Measurements from ENCODE around the gene ZKSCAN1. TPM values are rescaled to one million over a fixed set of nuclear protein-coding genes. Genes with fewer than 3 reads are reported as not detected.

ZKSCAN1 gene
- total RNA-seq, 1 donor from 2014 or later, result 84.1 TPM

DNA sequence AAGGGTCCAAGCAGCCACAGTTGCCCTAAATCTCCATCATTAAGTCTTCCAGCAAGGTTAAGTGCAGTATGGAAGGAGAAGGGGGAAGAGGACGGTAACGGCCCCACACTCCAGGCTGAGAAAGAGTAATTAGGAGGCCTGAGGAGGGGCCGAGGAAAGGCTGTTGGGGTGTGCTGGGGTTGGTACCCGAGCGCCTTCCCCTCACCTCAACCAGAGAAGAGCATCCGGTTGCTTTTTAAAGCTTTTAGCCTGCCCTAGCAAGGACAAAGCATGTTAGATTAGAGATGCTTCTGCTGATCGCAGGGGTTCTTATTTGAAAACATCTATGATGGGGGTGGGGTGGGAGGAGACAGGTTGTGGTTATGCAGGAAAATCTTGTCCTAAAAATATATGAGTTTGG lies 25.2 kb downstream of the ZKSCAN1 start:
- TF ChIP-seq, protein P1, sequence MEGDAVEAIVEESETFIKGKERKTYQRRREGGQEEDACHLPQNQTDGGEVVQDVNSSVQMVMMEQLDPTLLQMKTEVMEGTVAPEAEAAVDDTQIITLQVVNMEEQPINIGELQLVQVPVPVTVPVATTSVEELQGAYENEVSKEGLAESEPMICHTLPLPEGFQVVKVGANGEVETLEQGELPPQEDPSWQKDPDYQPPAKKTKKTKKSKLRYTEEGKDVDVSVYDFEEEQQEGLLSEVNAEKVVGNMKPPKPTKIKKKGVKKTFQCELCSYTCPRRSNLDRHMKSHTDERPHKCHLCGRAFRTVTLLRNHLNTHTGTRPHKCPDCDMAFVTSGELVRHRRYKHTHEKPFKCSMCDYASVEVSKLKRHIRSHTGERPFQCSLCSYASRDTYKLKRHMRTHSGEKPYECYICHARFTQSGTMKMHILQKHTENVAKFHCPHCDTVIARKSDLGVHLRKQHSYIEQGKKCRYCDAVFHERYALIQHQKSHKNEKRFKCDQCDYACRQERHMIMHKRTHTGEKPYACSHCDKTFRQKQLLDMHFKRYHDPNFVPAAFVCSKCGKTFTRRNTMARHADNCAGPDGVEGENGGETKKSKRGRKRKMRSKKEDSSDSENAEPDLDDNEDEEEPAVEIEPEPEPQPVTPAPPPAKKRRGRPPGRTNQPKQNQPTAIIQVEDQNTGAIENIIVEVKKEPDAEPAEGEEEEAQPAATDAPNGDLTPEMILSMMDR (IDR thresholded peaks at IDR 0.05), result no peak
- no peaks in the 10 kb centered on the region for H3K27me3 Mint-ChIP-seq (ENCODE audit: unreplicated experiment)

DNA sequence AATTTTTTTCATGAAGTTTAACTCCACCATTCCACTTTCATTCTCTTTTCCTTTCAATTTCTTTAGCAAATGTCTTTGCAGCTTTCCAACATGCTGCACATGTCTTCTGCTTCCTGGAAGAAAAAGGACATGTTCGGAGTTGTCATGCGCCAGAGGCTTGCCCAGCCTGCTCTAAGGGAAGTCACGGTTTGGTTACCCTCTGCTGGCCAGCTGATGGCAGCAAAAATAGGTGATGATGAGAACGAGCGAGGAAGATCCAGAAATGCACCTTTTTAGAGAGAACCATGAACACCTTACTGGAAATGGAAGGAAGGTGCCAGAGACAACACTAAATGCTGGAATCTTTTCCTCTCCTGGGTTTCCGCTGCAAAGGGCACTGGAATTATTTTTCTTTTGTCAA lies 29.3 kb downstream of the ZKSCAN1 start:
- TF ChIP-seq, protein P1 (IDR thresholded peaks at IDR 0.05), result no peak
- no peaks in the 10 kb centered on the region for H3K9me3 Mint-ChIP-seq (ENCODE audit: unreplicated experiment)
- DNase-seq (ENCODE audit: extremely low spot score, unreplicated experiment), result no peak
- no peaks in the 10 kb centered on the region for H3K27me3 Mint-ChIP-seq (ENCODE audit: unreplicated experiment)
- H3K36me3 Mint-ChIP-seq (ENCODE audit: unreplicated experiment), result no peaks in the 10 kb centered on the region
- no peak overlapping the region for H3K27ac Mint-ChIP-seq (ENCODE audit: unreplicated experiment)
- peaks cover 10% of the 10 kb centered on the region for H3K4me1 Mint-ChIP-seq (ENCODE audit: unreplicated experiment)
- H3K4me3 Mint-ChIP-seq (ENCODE audit: unreplicated experiment), result no peak overlapping the region

More for the DNA sequence above, 25.2 kb downstream of the ZKSCAN1 start:
- Mint-ChIP-seq H3K4me1 (ENCODE audit: unreplicated experiment) (peaks cover 11% of the 10 kb centered on the region), H3K27ac (ENCODE audit: unreplicated experiment) (no peak overlapping the region), H3K4me3 (ENCODE audit: unreplicated experiment) (no peak overlapping the region), H3K9me3 (ENCODE audit: unreplicated experiment) (no peaks in the 10 kb centered on the region), H3K36me3 (ENCODE audit: unreplicated experiment) (peaks cover 14% of the 10 kb centered on the region)
- DNase-seq (ENCODE audit: extremely low spot score, unreplicated experiment), result no peak

DNA sequence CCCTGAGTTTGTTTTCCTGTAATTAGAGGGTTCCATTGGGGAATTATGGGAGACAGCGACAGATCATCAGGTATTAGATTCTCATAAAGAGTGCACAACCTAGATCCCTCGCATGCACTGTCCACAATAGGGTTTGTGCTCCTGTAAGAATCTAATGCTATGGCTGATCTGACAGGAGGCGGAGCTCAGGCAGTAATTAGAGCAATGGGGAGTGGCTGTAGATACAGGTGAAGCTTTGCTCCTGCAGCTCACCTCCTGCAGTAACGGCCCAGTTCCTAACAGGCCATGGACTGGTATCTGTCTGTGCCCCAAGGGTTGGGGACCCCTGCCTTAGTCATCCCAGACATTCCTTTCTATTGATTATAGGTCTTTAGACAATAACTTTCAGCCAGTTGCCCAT lies 33.3 kb downstream of the ZKSCAN1 start:
- Mint-ChIP-seq H3K36me3 (ENCODE audit: unreplicated experiment) (no peaks in the 10 kb centered on the region), H3K27me3 (ENCODE audit: unreplicated experiment) (no peaks in the 10 kb centered on the region), H3K27ac (ENCODE audit: unreplicated experiment) (peak overlapping the region; percentile 16), H3K4me1 (ENCODE audit: unreplicated experiment) (peaks cover 24% of the 10 kb centered on the region), H3K9me3 (ENCODE audit: unreplicated experiment) (no peaks in the 10 kb centered on the region), H3K4me3 (ENCODE audit: unreplicated experiment) (peak overlapping the region; percentile 85)
- TF ChIP-seq, protein P1 (IDR thresholded peaks at IDR 0.05), result no peak
- DNase-seq (ENCODE audit: extremely low spot score, unreplicated experiment), result no peak

GRCh38 chr7:100049441-100050291 lies 34.3 kb downstream of the ZKSCAN1 start, which contains the start of gene ZSCAN21:
TSS of gene ZSCAN21 (plus strand) at chr7:100049774. CDS start at chr7:100057007, 7,233 bp downstream.
- DNase-seq (ENCODE audit: extremely low spot score, unreplicated experiment), result peak; percentile 93
- TF ChIP-seq, protein P1 (IDR thresholded peaks at IDR 0.05), result peak; percentile 34
- Mint-ChIP-seq H3K9me3 (ENCODE audit: unreplicated experiment) (no peaks in the 10 kb centered on the region), H3K36me3 (ENCODE audit: unreplicated experiment) (no peaks in the 10 kb centered on the region), H3K4me3 (ENCODE audit: unreplicated experiment) (peak within 1 kb of the TSS; percentile 85), H3K4me1 (ENCODE audit: unreplicated experiment) (peaks cover 24% of the 10 kb centered on the region), H3K27ac (ENCODE audit: unreplicated experiment) (peak within 1 kb of the TSS; percentile 97), H3K27me3 (ENCODE audit: unreplicated experiment) (no peaks in the 10 kb centered on the region)

- no peak for DNase-seq (ENCODE audit: extremely low spot score, unreplicated experiment)
- no peaks in the 10 kb centered on the region for H3K36me3 Mint-ChIP-seq (ENCODE audit: unreplicated experiment)
- H3K27me3 Mint-ChIP-seq (ENCODE audit: unreplicated experiment), result no peaks in the 10 kb centered on the region
- H3K4me3 Mint-ChIP-seq (ENCODE audit: unreplicated experiment), result peak overlapping the region; percentile 46
- TF ChIP-seq, protein P1 (IDR thresholded peaks at IDR 0.05), result no peak
- no peak overlapping the region for H3K27ac Mint-ChIP-seq (ENCODE audit: unreplicated experiment)
- no peaks in the 10 kb centered on the region for H3K9me3 Mint-ChIP-seq (ENCODE audit: unreplicated experiment)
- H3K4me1 Mint-ChIP-seq (ENCODE audit: unreplicated experiment), result peaks cover 24% of the 10 kb centered on the region
Observed at GRCh38 chr7:100051611-100052010, 36.2 kb downstream of the ZKSCAN1 start.
